GM13976 (cell line): ENCODE measurements around the gene SKIC8.

Experiments used
- DNase-seq: peaks from one replicate; pipeline ENCODE4 v3.0.0; 2012; ENCODE audit warnings: low spot score
- in situ Hi-C: fragments of 300-500 bp; cut with MboI; formaldehyde crosslinking; loops from one replicate; pipeline ENCODE4 v1.12.0; 2022; ENCODE audit warnings: low sequenced_read_pairs, mixed read lengths, inconsistent platforms; ENCODE audit not compliant: unreplicated experiment
- TF ChIP-seq, protein P1 (sequence below): IDR thresholded peaks from 2 replicates; pipeline ENCODE4 v1.5.1; 2012; ENCODE audit warnings: borderline replicate concordance, mild to moderate bottlenecking; ENCODE audit not compliant: insufficient read depth; ENCODE audit errors: extremely low read depth, missing control alignments, control extremely low read depth

The SKIC8 gene

DNA sequence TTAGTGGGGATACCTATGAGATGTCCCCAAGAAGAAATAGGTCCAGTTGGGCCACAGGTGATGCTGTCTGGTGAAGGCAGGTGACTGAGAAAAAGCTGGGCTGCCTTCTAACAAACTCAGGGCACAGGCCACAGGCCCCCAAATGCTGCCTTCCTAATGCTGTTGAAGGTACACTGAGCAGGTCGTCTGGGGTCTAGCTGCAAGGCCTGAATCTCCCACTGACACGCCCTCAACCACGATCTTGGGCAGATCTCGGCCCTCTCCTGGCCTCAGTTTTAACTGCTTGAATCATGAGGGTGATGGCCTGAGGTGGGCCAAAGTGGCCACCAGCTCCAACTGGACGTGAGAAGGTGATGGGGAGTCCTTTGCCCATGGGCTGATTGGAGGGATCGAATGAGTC, 62.9 kb downstream of the SKIC8 start:
- no peak for DNase-seq
- TF ChIP-seq, protein P1, sequence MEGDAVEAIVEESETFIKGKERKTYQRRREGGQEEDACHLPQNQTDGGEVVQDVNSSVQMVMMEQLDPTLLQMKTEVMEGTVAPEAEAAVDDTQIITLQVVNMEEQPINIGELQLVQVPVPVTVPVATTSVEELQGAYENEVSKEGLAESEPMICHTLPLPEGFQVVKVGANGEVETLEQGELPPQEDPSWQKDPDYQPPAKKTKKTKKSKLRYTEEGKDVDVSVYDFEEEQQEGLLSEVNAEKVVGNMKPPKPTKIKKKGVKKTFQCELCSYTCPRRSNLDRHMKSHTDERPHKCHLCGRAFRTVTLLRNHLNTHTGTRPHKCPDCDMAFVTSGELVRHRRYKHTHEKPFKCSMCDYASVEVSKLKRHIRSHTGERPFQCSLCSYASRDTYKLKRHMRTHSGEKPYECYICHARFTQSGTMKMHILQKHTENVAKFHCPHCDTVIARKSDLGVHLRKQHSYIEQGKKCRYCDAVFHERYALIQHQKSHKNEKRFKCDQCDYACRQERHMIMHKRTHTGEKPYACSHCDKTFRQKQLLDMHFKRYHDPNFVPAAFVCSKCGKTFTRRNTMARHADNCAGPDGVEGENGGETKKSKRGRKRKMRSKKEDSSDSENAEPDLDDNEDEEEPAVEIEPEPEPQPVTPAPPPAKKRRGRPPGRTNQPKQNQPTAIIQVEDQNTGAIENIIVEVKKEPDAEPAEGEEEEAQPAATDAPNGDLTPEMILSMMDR, result no peak
- in situ Hi-C loops, result loop anchor here (25.0 kb wide), 1 partner anchor 274 kb away; no protein-coding TSS in a partner anchor

GRCh38 chr15:78234515-78235040, 64.8 kb downstream of the SKIC8 start, which contains the start of gene ACSBG1:
ACSBG1 (minus strand) TSS chr15:78234565; CDS start chr15:78234501, 64 bp downstream.
- DNase-seq, result no peak
- TF ChIP-seq, protein P1, result no peak
- in situ Hi-C loops, result loop anchor here (25.0 kb wide), 1 partner anchor 272 kb away; no protein-coding TSS in a partner anchor

GRCh38 chr15:78233496-78233895, 65.9 kb downstream of the SKIC8 start:
- DNase-seq, result no peak
- TF ChIP-seq, protein P1, result no peak
- in situ Hi-C loops, result loop anchor here (25.0 kb wide), 1 partner anchor 271 kb away; no protein-coding TSS in a partner anchor
